SW 1271 (cell line): ENCODE measurements around the gene PCDHGB6.
"Not testable (repeated sequence)": the region's sequence is repeated elsewhere in the genome, so short reads cannot be mapped to it uniquely, and the experiment has no call there.

ENCODE experiments used
- DNase-seq, 2 experiments: peaks; one replicate each; lab custom pipeline; 2025; lab: John Stamatoyannopoulos, UW

Gene PCDHGB6

GRCh38 chr5:141388661-141389060, 19.2 kb upstream of the PCDHGB6 start:
- DNase-seq = no peak

- DNase-seq = no peak
Observed at GRCh38 chr5:141389153-141390042, 18.4 kb upstream of the PCDHGB6 start.

DNA sequence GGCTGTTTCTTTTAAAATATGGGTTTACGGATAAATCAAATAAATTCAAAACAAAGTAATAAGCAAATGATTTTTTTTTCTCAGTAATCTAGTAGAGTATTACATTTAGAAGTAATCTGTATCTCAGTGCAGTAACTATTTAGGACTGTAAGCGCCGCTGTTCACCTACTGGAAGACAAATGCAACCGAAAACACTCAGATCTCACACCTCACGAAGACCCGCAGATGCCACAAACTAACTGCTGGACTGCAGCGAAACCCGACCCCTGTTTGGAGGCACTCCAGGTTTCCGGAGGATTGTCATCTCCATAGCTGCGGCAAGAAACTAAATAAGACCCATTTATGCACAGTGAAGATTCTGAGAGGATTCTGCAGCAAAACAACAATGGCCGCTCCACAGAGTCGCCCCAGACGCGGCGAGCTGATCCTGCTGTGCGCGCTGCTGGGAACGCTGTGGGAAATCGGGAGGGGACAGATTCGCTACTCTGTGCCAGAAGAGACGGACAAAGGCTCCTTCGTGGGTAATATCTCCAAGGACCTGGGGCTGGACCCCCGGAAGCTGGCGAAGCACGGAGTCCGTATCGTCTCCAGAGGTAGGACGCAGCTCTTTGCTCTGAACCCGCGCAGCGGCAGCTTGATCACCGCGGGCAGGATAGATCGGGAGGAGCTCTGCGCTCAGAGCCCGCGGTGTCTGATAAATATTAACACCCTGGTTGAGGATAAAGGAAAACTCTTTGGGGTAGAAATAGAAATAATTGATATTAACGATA, 15.2 kb upstream of the PCDHGB6 start, which contains the start of gene PCDHGA8:
PCDHGA8 (plus strand) TSS at position 205 of the 770 bp plus-strand sequence; CDS start at position 386, 181 bp downstream.
- DNase-seq = peak in 1 of 2 experiments; percentile 52

DNA sequence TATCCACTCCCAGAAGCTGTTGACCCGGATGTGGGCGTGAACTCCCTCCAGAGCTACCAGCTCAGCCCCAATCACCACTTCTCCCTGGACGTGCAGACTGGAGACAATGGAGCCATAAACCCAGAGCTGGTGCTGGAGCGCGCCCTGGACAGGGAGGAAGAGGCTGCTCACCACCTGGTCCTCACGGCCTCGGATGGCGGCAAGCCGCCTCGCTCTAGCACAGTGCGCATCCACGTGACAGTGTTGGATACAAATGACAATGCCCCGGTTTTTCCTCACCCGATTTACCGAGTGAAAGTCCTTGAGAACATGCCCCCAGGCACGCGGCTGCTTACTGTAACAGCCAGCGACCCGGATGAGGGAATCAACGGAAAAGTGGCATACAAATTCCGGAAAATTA, 14.6 kb upstream of the PCDHGB6 start:
- no peak for DNase-seq

GRCh38 chr5:141394401-141395187, 13.2 kb upstream of the PCDHGB6 start:
- DNase-seq = not testable (repeated sequence)

- DNase-seq = peak in 1 of 2 experiments; percentile 48
Observed at GRCh38 chr5:141397756-141398551, 9.9 kb upstream of the PCDHGB6 start, which contains the start of gene PCDHGB5. Gene PCDHGB5 (plus strand): TSS chr5:141397947. CDS start chr5:141398128, 181 bp downstream.

DNA sequence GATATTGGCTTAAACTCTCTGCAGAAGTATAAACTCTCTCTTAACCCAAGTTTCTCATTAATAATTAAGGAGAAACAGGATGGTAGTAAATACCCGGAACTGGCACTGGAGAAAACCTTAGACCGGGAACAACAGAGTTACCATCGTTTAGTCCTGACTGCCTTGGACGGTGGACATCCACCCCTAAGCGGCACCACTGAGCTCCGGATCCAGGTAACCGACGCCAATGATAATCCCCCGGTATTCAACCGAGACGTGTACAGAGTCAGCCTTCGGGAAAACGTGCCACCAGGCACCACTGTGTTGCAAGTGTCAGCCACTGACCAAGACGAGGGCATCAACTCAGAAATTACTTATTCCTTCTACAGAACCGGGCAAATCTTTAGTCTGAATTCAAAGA, 9.2 kb upstream of the PCDHGB6 start:
- no peak for DNase-seq

DNA sequence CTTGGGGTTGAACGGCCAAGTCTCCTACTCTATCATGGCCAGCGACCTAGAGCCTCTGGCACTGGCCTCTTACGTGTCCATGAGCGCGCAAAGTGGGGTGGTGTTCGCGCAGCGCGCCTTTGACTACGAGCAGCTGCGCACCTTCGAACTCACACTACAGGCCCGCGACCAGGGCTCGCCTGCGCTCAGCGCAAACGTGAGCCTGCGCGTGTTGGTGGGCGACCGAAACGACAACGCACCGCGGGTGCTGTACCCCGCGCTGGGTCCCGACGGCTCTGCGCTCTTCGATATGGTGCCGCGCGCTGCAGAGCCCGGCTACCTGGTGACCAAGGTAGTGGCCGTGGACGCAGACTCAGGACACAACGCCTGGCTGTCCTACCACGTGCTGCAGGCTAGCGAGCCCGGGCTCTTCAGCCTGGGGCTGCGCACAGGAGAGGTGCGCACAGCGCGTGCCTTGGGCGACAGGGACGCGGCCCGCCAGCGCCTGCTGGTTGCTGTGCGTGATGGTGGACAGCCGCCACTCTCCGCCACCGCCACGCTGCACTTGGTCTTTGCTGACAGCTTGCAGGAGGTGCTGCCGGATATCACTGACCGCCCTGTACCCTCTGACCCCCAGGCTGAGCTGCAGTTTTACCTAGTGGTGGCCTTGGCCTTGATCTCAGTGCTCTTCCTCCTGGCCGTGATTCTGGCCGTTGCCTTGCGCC, 8.1 kb upstream of the PCDHGB6 start:
- no peak for DNase-seq

DNA sequence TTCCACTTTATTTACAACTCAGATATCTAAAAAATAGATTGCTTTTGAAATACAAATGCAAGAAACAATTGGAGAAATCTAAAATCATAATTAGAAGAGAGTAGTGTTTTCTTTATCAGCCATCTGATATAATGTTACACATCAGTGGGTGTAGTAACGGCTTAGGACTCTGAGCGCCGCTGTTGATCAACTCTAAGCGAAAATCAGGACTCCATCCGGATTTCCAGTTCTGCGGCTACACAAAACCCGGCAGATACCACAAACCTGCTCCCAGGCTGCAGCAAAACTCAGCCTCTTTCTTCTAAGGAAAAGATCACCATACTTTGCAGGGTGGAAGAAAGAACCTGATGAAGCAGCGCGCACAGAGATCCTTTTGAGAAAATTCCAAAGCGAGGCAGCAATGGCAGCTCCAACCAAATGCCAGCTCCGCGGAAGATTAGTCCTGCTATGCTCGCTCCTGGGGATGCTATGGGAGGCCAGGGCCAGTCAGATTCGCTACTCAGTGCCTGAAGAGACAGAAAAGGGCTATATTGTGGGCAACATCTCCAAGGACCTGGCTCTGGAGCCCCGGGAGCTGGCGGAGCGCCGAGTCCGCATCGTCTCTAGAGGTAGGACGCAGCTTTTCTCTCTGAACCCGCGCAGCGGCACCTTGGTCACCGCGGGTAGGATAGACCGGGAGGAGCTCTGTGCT, 5.1 kb upstream of the PCDHGB6 start, which contains the start of gene PCDHGA9:
PCDHGA9 (plus strand) TSS at position 226 of the 691 bp plus-strand sequence; CDS start at position 401, 175 bp downstream.
- no peak for DNase-seq

GRCh38 chr5:141403387-141403786, 4.4 kb upstream of the PCDHGB6 start:
- no peak for DNase-seq

DNA sequence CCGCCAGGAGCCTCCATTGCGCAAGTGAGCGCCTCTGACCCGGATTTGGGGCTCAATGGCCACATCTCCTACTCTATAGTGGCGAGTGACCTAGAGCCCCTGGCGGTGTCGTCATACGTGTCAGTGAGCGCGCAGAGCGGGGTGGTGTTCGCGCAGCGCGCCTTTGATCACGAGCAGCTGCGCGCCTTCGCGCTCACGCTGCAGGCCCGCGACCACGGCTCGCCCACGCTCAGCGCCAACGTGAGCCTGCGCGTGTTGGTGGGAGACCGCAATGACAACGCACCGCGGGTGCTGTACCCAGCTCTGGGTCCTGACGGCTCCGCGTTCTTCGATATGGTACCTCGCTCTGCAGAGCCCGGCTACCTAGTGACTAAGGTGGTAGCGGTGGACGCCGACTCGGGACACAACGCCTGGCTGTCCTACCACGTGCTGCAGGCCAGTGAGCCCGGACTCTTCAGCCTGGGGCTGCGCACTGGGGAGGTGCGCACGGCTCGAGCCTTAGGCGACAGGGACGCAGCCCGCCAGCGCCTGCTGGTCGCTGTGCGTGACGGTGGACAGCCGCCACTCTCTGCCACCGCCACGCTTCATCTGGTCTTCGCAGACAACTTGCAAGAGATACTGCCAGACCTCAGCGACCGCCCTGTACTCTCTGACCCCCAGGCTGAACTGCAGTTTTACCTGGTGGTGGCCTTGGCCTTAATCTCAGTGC, 1.9 kb downstream of the PCDHGB6 start:
- no peak for DNase-seq

DNA sequence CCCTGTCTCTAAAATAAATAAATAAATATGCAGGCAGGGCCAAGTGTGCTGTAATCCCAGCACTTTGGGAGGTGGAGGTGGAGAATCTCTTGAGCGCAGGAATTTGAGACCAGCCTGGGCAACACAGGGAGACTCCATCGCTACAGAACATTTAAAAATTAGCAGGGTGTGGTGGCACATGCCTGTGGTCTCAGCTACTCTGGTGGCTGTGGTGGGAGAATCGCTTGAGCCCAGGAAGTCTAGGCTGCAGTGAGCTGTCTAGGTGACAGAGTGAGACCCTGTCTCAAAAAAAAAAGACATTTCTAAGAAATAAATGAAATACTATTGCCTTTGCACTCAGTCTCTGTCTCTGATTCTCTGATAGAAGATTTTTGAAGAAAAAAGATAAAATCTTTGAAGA, 3.8 kb downstream of the PCDHGB6 start:
- no peak for DNase-seq

- DNase-seq = no peak
Observed at GRCh38 chr5:141412854-141413539, 5.2 kb downstream of the PCDHGB6 start, which contains the start of gene PCDHGA10. Gene PCDHGA10 (plus strand): TSS chr5:141412987. CDS start chr5:141413176, 189 bp downstream.

GRCh38 chr5:141413540-141414069, 5.8 kb downstream of the PCDHGB6 start:
- no peak for DNase-seq

- not testable (repeated sequence) for DNase-seq
Observed at GRCh38 chr5:141414548-141415274, 6.9 kb downstream of the PCDHGB6 start.

DNA sequence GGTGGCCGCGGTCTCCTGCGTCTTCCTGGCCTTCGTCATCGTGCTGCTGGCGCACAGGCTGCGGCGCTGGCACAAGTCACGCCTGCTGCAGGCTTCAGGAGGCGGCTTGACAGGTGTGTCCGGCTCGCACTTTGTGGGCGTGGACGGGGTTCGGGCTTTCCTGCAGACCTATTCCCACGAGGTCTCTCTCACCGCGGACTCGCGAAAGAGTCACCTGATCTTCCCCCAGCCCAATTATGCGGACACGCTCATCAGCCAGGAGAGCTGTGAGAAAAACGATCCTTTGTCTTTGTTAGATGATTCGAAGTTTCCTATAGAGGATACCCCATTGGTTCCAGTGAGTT, 7.4 kb downstream of the PCDHGB6 start:
- not testable (repeated sequence) for DNase-seq

- not testable (repeated sequence) for DNase-seq
Observed at GRCh38 chr5:141417494-141418172, 9.8 kb downstream of the PCDHGB6 start, which contains the start of gene PCDHGB7. Gene PCDHGB7 (plus strand): TSS chr5:141417677. CDS start chr5:141417860, 183 bp downstream.
